MM.1S (cell line): ENCODE measurements around the gene MAGI1.

ENCODE experiments used
- DNase-seq: peaks from one replicate; pipeline ENCODE4 v3.0.0-alpha.2; 2015
- H2AFZ ChIP-seq: fragments of 300-600 bp; sonication (generic); 2 replicates; pipeline ENCODE4 v1.6.0; 2016; ENCODE audit warnings: antibody characterized with exemption, low read length
- H3F3A ChIP-seq: fragments of 300-600 bp; sonication (generic); 2 replicates; pipeline ENCODE4 v1.6.1; 2016; ENCODE audit warnings: mild to moderate bottlenecking, antibody characterized with exemption, low read length, moderate library complexity, mixed read lengths; ENCODE audit not compliant: insufficient read depth
- H3K27ac ChIP-seq: fragments of 300-600 bp; sonication (generic); 2 replicates; pipeline ENCODE4 v1.5.1; 2016; ENCODE audit warnings: mild to moderate bottlenecking, low read length
- H3K27me3 ChIP-seq: fragments of 300-600 bp; sonication (generic); replicated peaks from 2 replicates; pipeline ENCODE4 v1.6.0; 2016; ENCODE audit warnings: low read length; ENCODE audit not compliant: insufficient read depth
- H3K36me3 ChIP-seq: fragments of 300-600 bp; sonication (generic); replicated peaks from 2 replicates; pipeline ENCODE4 v1.6.1; 2016; ENCODE audit warnings: mild to moderate bottlenecking, low read length, mixed read lengths; ENCODE audit not compliant: insufficient read depth
- H3K4me1 ChIP-seq: fragments of 300-600 bp; sonication (generic); 2 replicates; pipeline ENCODE4 v1.6.1; 2016; ENCODE audit warnings: low read length, mixed read lengths
- H3K4me2 ChIP-seq: fragments of 300-600 bp; sonication (generic); 2 replicates; pipeline ENCODE4 v1.6.0; 2016; ENCODE audit warnings: low read depth, low read length
- H3K4me3 ChIP-seq: fragments of 300-600 bp; sonication (generic); 2 replicates; pipeline ENCODE4 v1.5.1; 2016; ENCODE audit warnings: low read length, mixed read lengths
- H3K79me2 ChIP-seq: fragments of 300-600 bp; sonication (generic); 2 replicates; pipeline ENCODE4 v1.6.1; 2016; ENCODE audit warnings: mixed run types, low read length, mixed read lengths
- H3K9ac ChIP-seq: fragments of 300-600 bp; sonication (generic); 2 replicates; pipeline ENCODE4 v1.6.1; 2016; ENCODE audit warnings: low read length, mixed read lengths
- H3K9me2 ChIP-seq: fragments of 300-600 bp; sonication (generic); replicated peaks from 2 replicates; pipeline ENCODE4 v1.6.1; 2016; ENCODE audit warnings: mild to moderate bottlenecking, low read length, mixed read lengths; ENCODE audit not compliant: insufficient read depth
- H3K9me3 ChIP-seq: fragments of 300-600 bp; sonication (generic); replicated peaks from 2 replicates; pipeline ENCODE4 v1.6.1; 2016; ENCODE audit warnings: mild to moderate bottlenecking, low read length, mixed read lengths; ENCODE audit not compliant: insufficient read depth
- H4K20me1 ChIP-seq: fragments of 300-600 bp; sonication (generic); 2 replicates; pipeline ENCODE4 v1.6.1; 2016; ENCODE audit warnings: mild to moderate bottlenecking, low read length, moderate library complexity, mixed read lengths; ENCODE audit not compliant: insufficient read depth
- CTCF ChIP-seq: fragments of 300-600 bp; sonication (generic); IDR thresholded peaks from 2 replicates; pipeline ENCODE4 v1.5.1; 2016; ENCODE audit warnings: antibody characterized with exemption, low read length, mixed read lengths
- EZH2 ChIP-seq: fragments of 300-600 bp; sonication (generic); optimal IDR thresholded peaks from 2 replicates; pipeline ENCODE3; 2017; ENCODE audit warnings: low read depth, mild to moderate bottlenecking, antibody characterized with exemption, low read length, mixed read lengths
- EZH2phosphoT487 ChIP-seq: fragments of 300-600 bp; sonication (generic); IDR thresholded peaks from 2 replicates; pipeline ENCODE4 v1.6.1; 2018; ENCODE audit warnings: antibody characterized with exemption, low read length

The MAGI1 gene

GRCh38 chr3:65712140-65712539, 326.6 kb downstream of the MAGI1 start:
- Histone ChIP-seq H4K20me1 (no peaks in the 10 kb centered on the region), H3F3A (no peaks in the 10 kb centered on the region), H3K9me2 (no peaks in the 10 kb centered on the region), H3K4me3 (no peak overlapping the region), H3K9ac (no peak overlapping the region), H2AFZ (no peak overlapping the region), H3K27me3 (no peaks in the 10 kb centered on the region), H3K36me3 (no peaks in the 10 kb centered on the region), H3K4me2 (no peak overlapping the region), H3K9me3 (no peaks in the 10 kb centered on the region), H3K79me2 (no peaks in the 10 kb centered on the region), H3K4me1 (no peaks in the 10 kb centered on the region), H3K27ac (no peak overlapping the region)
- DNase-seq, result no peak
- TF ChIP-seq EZH2 (no peak), EZH2phosphoT487 (no peak)

GRCh38 chr3:65706776-65707568, 331.7 kb downstream of the MAGI1 start:
- no peak for TF ChIP-seq EZH2
- TF ChIP-seq CTCF, result no peak
- no peak for TF ChIP-seq EZH2phosphoT487
- H3K79me2 ChIP-seq, result no peaks in the 10 kb centered on the region

GRCh38 chr3:65706301-65706700, 332.4 kb downstream of the MAGI1 start:
- Histone ChIP-seq H3K4me3 (no peak overlapping the region), H3K4me2 (no peak overlapping the region), H3K9me2 (no peaks in the 10 kb centered on the region), H3K27me3 (no peaks in the 10 kb centered on the region), H4K20me1 (no peaks in the 10 kb centered on the region), H3F3A (no peaks in the 10 kb centered on the region), H3K79me2 (no peaks in the 10 kb centered on the region), H3K36me3 (no peaks in the 10 kb centered on the region), H3K4me1 (no peaks in the 10 kb centered on the region), H3K9me3 (no peaks in the 10 kb centered on the region), H3K9ac (no peak overlapping the region), H3K27ac (no peak overlapping the region), H2AFZ (no peak overlapping the region)
- no peak for TF ChIP-seq EZH2
- no peak for TF ChIP-seq CTCF
- TF ChIP-seq EZH2phosphoT487, result no peak
- no peak for DNase-seq

More at GRCh38 chr3:65706776-65707568, 331.7 kb downstream of the MAGI1 start:
- Histone ChIP-seq H3K9ac (no peak overlapping the region), H2AFZ (no peak overlapping the region), H3K4me2 (no peak overlapping the region), H3K27me3 (no peaks in the 10 kb centered on the region), H4K20me1 (no peaks in the 10 kb centered on the region), H3K4me3 (no peak overlapping the region), H3F3A (no peaks in the 10 kb centered on the region), H3K9me2 (no peaks in the 10 kb centered on the region), H3K4me1 (no peaks in the 10 kb centered on the region), H3K27ac (no peak overlapping the region), H3K9me3 (no peaks in the 10 kb centered on the region), H3K36me3 (no peaks in the 10 kb centered on the region)
- DNase-seq, result no peak

- DNase-seq, result no peak
- no peaks in the 10 kb centered on the region for H3K27me3 ChIP-seq
- H3K27ac ChIP-seq, result no peak overlapping the region
- H3K9ac ChIP-seq, result no peak overlapping the region
- no peak for TF ChIP-seq CTCF
- no peaks in the 10 kb centered on the region for H3K79me2 ChIP-seq
- no peak overlapping the region for H3K4me2 ChIP-seq
- no peak overlapping the region for H3K4me3 ChIP-seq
- H3K4me1 ChIP-seq, result no peaks in the 10 kb centered on the region
- H3F3A ChIP-seq, result no peaks in the 10 kb centered on the region
- no peak overlapping the region for H2AFZ ChIP-seq
- no peaks in the 10 kb centered on the region for H4K20me1 ChIP-seq
- H3K9me3 ChIP-seq, result no peaks in the 10 kb centered on the region
- H3K9me2 ChIP-seq, result no peaks in the 10 kb centered on the region
- no peaks in the 10 kb centered on the region for H3K36me3 ChIP-seq
Measured at GRCh38 chr3:65703820-65704219, 334.9 kb downstream of the MAGI1 start.
